B cell (primary cell): ENCODE data around the gene KCNQ1OT1.

Experiments
- CTCF ChIP-seq: fragments of 200-600 bp; IDR thresholded peaks from one replicate; pipeline ENCODE4 v1.8.0; 2022; ENCODE audit warnings: antibody characterized with exemption, mild to moderate bottlenecking
- EZH2 ChIP-seq: IDR thresholded peaks from 2 replicates; pipeline ENCODE4 v1.6.1; 2012; ENCODE audit warnings: borderline replicate concordance, low read depth, mild to moderate bottlenecking, moderate library complexity, low read length; ENCODE audit not compliant: insufficient read depth, poor library complexity, severe bottlenecking

- TF ChIP-seq CTCF (no peak), EZH2 (no peak)
These were observed 41.8 kb upstream of the KCNQ1OT1 start for GRCh38 chr11:2741377-2742131.
